HepG2 (cell line): Measurements from ENCODE around the gene OR2T27. TPM values are rescaled to one million over a fixed set of nuclear protein-coding genes. Genes with fewer than 3 reads are reported as not detected.

ENCODE experiments used
- ATAC-seq: fragments of 200-7000 bp; cut with Tn5 transposase; 3 replicates; pipeline ENCODE4 v1.9.1; 2020; ENCODE audit warnings: mild to moderate bottlenecking, moderate library complexity
- BruUV-seq: library from RNA; stranded (reverse); fragments of 400-500 nt; replicated peaks from 2 replicates; lab custom pipeline; 2021; lab: Mats Ljungman, UMichigan
- CTCF ChIA-PET: fragments of 300-600 bp; formaldehyde crosslinking; extraction: SDS; loops from one replicate; lab custom pipeline; 2021; ENCODE audit warnings: low total read pairs, inconsistent platforms, low intra/inter-chr PET ratio; lab: Yijun Ruan, JAX
- POLR2A ChIA-PET: fragments of 350-600 bp; sonication (Branson Sonifier 250); formaldehyde crosslinking; loops from one replicate; lab custom pipeline; 2020; ENCODE audit warnings: antibody characterized with exemption, inconsistent platforms; lab: Yijun Ruan, JAX
- DNase-seq: peaks from one replicate; pipeline ENCODE4 v3.0.0-alpha.2; 2015; ENCODE audit warnings: low spot score
- FAIRE-seq: peaks from 3 replicates; lab custom pipeline; 2011; peaks lifted over from hg19 to GRCh38; lab: Jason Lieb, UNC
- H2AFZ ChIP-seq: one replicate; pipeline ENCODE4 v1.6.1; 2011; ENCODE audit warnings: low read length, inconsistent platforms
- H3K27ac ChIP-seq: fragments of 300-600 bp; 3 replicates; pipeline ENCODE4 v1.8.0; 2011; ENCODE audit warnings: mixed run types, mild to moderate bottlenecking, mixed read lengths, low read length, inconsistent platforms; ENCODE audit not compliant: insufficient read depth; ENCODE audit errors: extremely low read length
- H3K27me3 ChIP-seq, 2 experiments: fragments of 200-600 bp in 1 of 2; 2 replicates in 1 of 2; 3 replicates in 1 of 2; pipeline versions ENCODE4 v1.6.0 to v1.8.0; 2011; ENCODE audit warnings: low read length in 2 of 2, mild to moderate bottlenecking in 2 of 2, moderate library complexity in 2 of 2, inconsistent platforms in 1 of 2; ENCODE audit not compliant: insufficient read depth in 2 of 2, control insufficient read depth in 1 of 2
- H3K36me3 ChIP-seq, 2 experiments: fragments of 200-600 bp in 1 of 2; replicated peaks in 1 of 2; 2 replicates in 1 of 2; 3 replicates in 1 of 2; pipeline versions ENCODE4 v1.5.1 to v1.8.0; 2011; ENCODE audit warnings: low read length in 2 of 2, inconsistent platforms in 1 of 2; ENCODE audit not compliant: insufficient read depth in 2 of 2, control insufficient read depth in 1 of 2
- H3K4me1 ChIP-seq: 2 replicates; pipeline ENCODE4 v1.5.1; 2012; ENCODE audit warnings: low read length, inconsistent platforms; ENCODE audit not compliant: insufficient read depth
- H3K4me2 ChIP-seq: 2 replicates; pipeline ENCODE4 v1.6.0; 2011; ENCODE audit warnings: low read depth, low read length, inconsistent platforms
- H3K4me3 ChIP-seq, 3 experiments: fragments of 200-600 bp in 1 of 3; sonication (generic), shearing (Covaris generic) in 1 of 3; replicated peaks in 1 of 3; 2 replicates each; pipeline ENCODE4 v1.5.1; 2011 to 2016; ENCODE audit warnings: low read length in 3 of 3, inconsistent platforms in 2 of 3, low read depth in 2 of 3, mild to moderate bottlenecking in 2 of 3, control low read depth in 1 of 3, mixed read lengths in 1 of 3; ENCODE audit not compliant: insufficient read depth in 1 of 3
- H3K79me2 ChIP-seq: one replicate; pipeline ENCODE4 v1.6.1; 2011; ENCODE audit warnings: low read length, inconsistent platforms; ENCODE audit not compliant: insufficient read depth
- H3K9ac ChIP-seq: 2 replicates; pipeline ENCODE4 v1.6.0; 2011; ENCODE audit warnings: mild to moderate bottlenecking, low read depth, low read length, inconsistent platforms; ENCODE audit not compliant: insufficient read depth
- H3K9me3 ChIP-seq: 2 replicates; pipeline ENCODE4 v1.5.1; 2012; ENCODE audit warnings: mild to moderate bottlenecking, low read length
- H4K20me1 ChIP-seq: 2 replicates; pipeline ENCODE4 v1.6.0; 2011; ENCODE audit warnings: inconsistent platforms, mild to moderate bottlenecking, low read length, moderate library complexity; ENCODE audit not compliant: insufficient read depth
- BATF2 ChIP-seq: sonication (generic); formaldehyde crosslinking; IDR thresholded peaks from 2 replicates; pipeline ENCODE4 v1.8.0; 2022; ENCODE audit warnings: mild to moderate bottlenecking, missing genetic modification reagents, moderate library complexity
- BRCA1 ChIP-seq: sonication (generic); formaldehyde crosslinking; IDR thresholded peaks from 2 replicates; pipeline ENCODE4 v1.4.0; 2020; ENCODE audit warnings: missing genetic modification reagents
- ELF4 ChIP-seq: sonication (generic); formaldehyde crosslinking; IDR thresholded peaks from 2 replicates; pipeline ENCODE4 v1.5.0; 2020; ENCODE audit warnings: missing genetic modification reagents, mild to moderate bottlenecking, moderate library complexity, borderline replicate concordance
- KDM3A ChIP-seq: IDR thresholded peaks from 2 replicates; pipeline ENCODE4 v1.6.1; 2018; ENCODE audit warnings: low read depth, missing compliant biosample characterization
- KIAA2018 ChIP-seq: sonication (generic); formaldehyde crosslinking; IDR thresholded peaks from 2 replicates; pipeline ENCODE4 v1.5.0; 2020; ENCODE audit warnings: mild to moderate bottlenecking, missing genetic modification reagents, borderline replicate concordance
- MAZ ChIP-seq, 2 experiments: sonication (generic) in 1 of 2; formaldehyde crosslinking in 1 of 2; IDR thresholded peaks; 2 replicates each; pipeline versions ENCODE4 v1.5.0 to v1.6.1; 2012 to 2020; ENCODE audit warnings: low read depth in 2 of 2, mild to moderate bottlenecking in 2 of 2, borderline replicate concordance in 1 of 2, improper control_type of control experiment in 1 of 2, low read length in 1 of 2, missing genetic modification reagents in 1 of 2, moderate library complexity in 1 of 2
- NCOA2 ChIP-seq: sonication (generic); formaldehyde crosslinking; IDR thresholded peaks from 2 replicates; pipeline ENCODE4 v1.8.0; 2022; ENCODE audit warnings: inconsistent platforms
- NFE2L1 ChIP-seq: sonication (generic); formaldehyde crosslinking; IDR thresholded peaks from 2 replicates; pipeline ENCODE4 v1.4.0; 2020; ENCODE audit warnings: missing genetic modification reagents, mild to moderate bottlenecking, borderline replicate concordance
- PHF8 ChIP-seq: sonication (generic); formaldehyde crosslinking; IDR thresholded peaks from 2 replicates; pipeline ENCODE4 v1.5.0; 2020; ENCODE audit warnings: missing genetic modification reagents
- SAP130 ChIP-seq: IDR thresholded peaks from 2 replicates; pipeline ENCODE4 v1.6.1; 2016; ENCODE audit warnings: low read depth
- SRSF1 ChIP-seq: fragments of 200-400 bp; formaldehyde crosslinking; optimal IDR thresholded peaks from 2 replicates; pipeline ENCODE3; 2017; ENCODE audit warnings: mild to moderate bottlenecking, low read depth, low read length, moderate library complexity
- TCF12 ChIP-seq, 2 experiments: fragments of 450-650 bp in 1 of 2; sonication (generic) in 1 of 2; formaldehyde crosslinking in 1 of 2; IDR thresholded peaks; 2 replicates each; pipeline versions ENCODE4 v1.6.1 to v1.8.0; 2017 to 2022; ENCODE audit warnings: antibody characterized with exemption in 1 of 2, mild to moderate bottlenecking in 1 of 2, missing genetic modification reagents in 1 of 2, moderate library complexity in 1 of 2
- ZNF513 ChIP-seq: sonication (generic); formaldehyde crosslinking; conservative IDR thresholded peaks from 2 replicates; pipeline ENCODE4 v1.5.0; 2020; ENCODE audit warnings: missing genetic modification reagents
- ZNF720 ChIP-seq: sonication (generic); formaldehyde crosslinking; IDR thresholded peaks from 2 replicates; pipeline ENCODE4 v1.4.0; 2020; ENCODE audit warnings: missing genetic modification reagents
- ZNF775 ChIP-seq: sonication (generic); formaldehyde crosslinking; IDR thresholded peaks from 2 replicates; pipeline ENCODE4 v1.4.0; 2020; ENCODE audit warnings: missing genetic modification reagents, mild to moderate bottlenecking, moderate library complexity, borderline replicate concordance
- WGBS: methylation state at CpG from one replicate; pipeline ENCODE4 v1.1.6; 2017; ENCODE audit warnings: low lambda C conversion rate; 5-methylcytosine and 5-hydroxymethylcytosine counted together
- in situ Hi-C: cut with HindIII; loops from 2 replicates; pipeline ENCODE4 v1.10.0; 2017; ENCODE audit warnings: low pct_unique_long_range_greater_than_20kb; ENCODE audit not compliant: extremely low pct_ligation_motif_present
- intact Hi-C: fragments of 100-400 bp; cut with micrococcal nuclease; formaldehyde crosslinking; loops from one replicate; pipeline ENCODE4 v1.10.0; 2022; ENCODE audit not compliant: unreplicated experiment
- polyA plus RNA-seq, 8 experiments: library from polyadenylated mRNA; depleted of rRNA in 3 of 8; stranded (reverse) in 7 of 8; unstranded in 1 of 8; fragments of >200 nt; fragmentation: Illumina TruSeq in 4 of 8; extraction: Trizol in 4 of 8; gene quantifications; 2 replicates each; pipeline versions ENCODE4 v1.2.1 to v1.2.3, GENCODE V29; 2011 to 2016; ENCODE audit warnings: low read depth in 4 of 8, missing spikeins in 1 of 8, mixed read lengths in 1 of 8; ENCODE audit not compliant: insufficient read depth in 1 of 8
- total RNA-seq, 5 experiments: library from RNA; depleted of rRNA; stranded (reverse); fragments of >200 nt; fragmentation: Illumina TruSeq; extraction: Trizol; gene quantifications; 2 replicates each; pipeline ENCODE4 v1.2.3, GENCODE V29; 2016; ENCODE audit warnings: low read depth in 1 of 5

Gene OR2T27
- total and polyA plus RNA-seq, 2 of the 13 experiments (the other 11 are each of a cell fraction or from before 2014, with no cell fraction given) = not detected

- no peak for ATAC-seq
- no peak for DNase-seq
- intact Hi-C loops = no loop called here
- under 1% methylated on average over 3 of the region's 3 CpGs for WGBS
- in situ Hi-C loops = no loop called here
- no peaks in the 10 kb centered on the region for H4K20me1 ChIP-seq
- H3K27ac ChIP-seq = no peak overlapping the region
- H3K9ac ChIP-seq = no peak overlapping the region
- BruUV-seq = no TSS peak
- H3K79me2 ChIP-seq = no peaks in the 10 kb centered on the region
- no peaks in the 10 kb centered on the region for H3K4me1 ChIP-seq
- no peak overlapping the region for H3K4me3 ChIP-seq
- no peaks in the 10 kb centered on the region for H3K36me3 ChIP-seq
- no peak for FAIRE-seq
- ChIA-PET CTCF (no interaction called here), POLR2A (no interaction called here)
- no peaks in the 10 kb centered on the region for H3K27me3 ChIP-seq
- no peak overlapping the region for H2AFZ ChIP-seq
- H3K9me3 ChIP-seq = no peaks in the 10 kb centered on the region
- no peak overlapping the region for H3K4me2 ChIP-seq
- TF ChIP-seq TCF12 (IDR thresholded peaks at IDR 0.05) = no peak
- TF ChIP-seq TCF12 (CRISPR knock-in tag; IDR thresholded peaks at IDR 0.05) = no peak
- TF ChIP-seq BRCA1 (CRISPR knock-in tag) = no peak
- no peak for TF ChIP-seq SAP130 (CRISPR knock-in tag)
- no peak for TF ChIP-seq PHF8 (CRISPR knock-in tag)
- no peak for TF ChIP-seq NCOA2 (CRISPR knock-in tag)
- TF ChIP-seq KDM3A (CRISPR knock-in tag) = no peak
- no peak for TF ChIP-seq NFE2L1 (CRISPR knock-in tag)
- no peak for TF ChIP-seq KIAA2018 (CRISPR knock-in tag)
- no peak for TF ChIP-seq ZNF775 (CRISPR knock-in tag)
- TF ChIP-seq ZNF513 = no peak
- TF ChIP-seq MAZ (IDR thresholded peaks at IDR 0.05; ENCODE audit: borderline replicate concordance, low read depth, low read length) = no peak
- TF ChIP-seq MAZ (CRISPR knock-in tag; IDR thresholded peaks at IDR 0.05; ENCODE audit: low read depth) = no peak
- no peak for TF ChIP-seq ELF4 (CRISPR knock-in tag)
- TF ChIP-seq BATF2 (CRISPR knock-in tag) = no peak
- TF ChIP-seq ZNF720 (CRISPR knock-in tag) = no peak
- TF ChIP-seq SRSF1 = no peak
Measured at GRCh38 chr1:248610301-248610700, 45.0 kb downstream of the OR2T27 start.
